Progenitor cell of endocrine pancreas (in vitro differentiated cells): Measurements from ENCODE around the gene CLEC19A. TPM values are rescaled to one million over a fixed set of nuclear protein-coding genes. Genes with fewer than 3 reads are reported as not detected.

ENCODE experiments used
- DNase-seq: peaks from one replicate; pipeline ENCODE4 v3.0.0; 2021; ENCODE audit warnings: low spot score; ENCODE audit not compliant: unreplicated experiment
- H3K27ac Mint-ChIP-seq: 2 replicates; pipeline ENCODE4 v1.8.0; 2021; ENCODE audit warnings: mild to moderate bottlenecking, moderate library complexity, mixed read lengths
- H3K27me3 Mint-ChIP-seq: 2 replicates; pipeline ENCODE4 v1.8.0; 2021; ENCODE audit warnings: mixed read lengths
- H3K36me3 Mint-ChIP-seq: 2 replicates; pipeline ENCODE4 v1.8.0; 2022; ENCODE audit warnings: mixed read lengths; ENCODE audit not compliant: insufficient read depth
- H3K4me1 Mint-ChIP-seq: 2 replicates; pipeline ENCODE4 v1.8.0; 2021; ENCODE audit warnings: low read depth, mixed read lengths
- H3K4me3 Mint-ChIP-seq: 2 replicates; pipeline ENCODE4 v1.8.0; 2021; ENCODE audit warnings: low read depth, mild to moderate bottlenecking, moderate library complexity, mixed read lengths
- H3K9me3 Mint-ChIP-seq: 2 replicates; pipeline ENCODE4 v1.8.0; 2021; ENCODE audit warnings: low read depth, mixed read lengths
- total RNA-seq: library from RNA; stranded (reverse); gene quantifications from 2 replicates; pipeline ENCODE4 v1.2.1, GENCODE V29; 2021
- TF ChIP-seq, protein P1 (sequence below): fragments of 200-600 bp; sonication (generic); IDR thresholded peaks from one replicate; pipeline ENCODE4 v1.5.0; 2021; ENCODE audit warnings: antibody characterized with exemption, mild to moderate bottlenecking; ENCODE audit not compliant: unreplicated experiment

Gene CLEC19A
- total RNA-seq, 1 donor from 2014 or later, result not detected

DNA sequence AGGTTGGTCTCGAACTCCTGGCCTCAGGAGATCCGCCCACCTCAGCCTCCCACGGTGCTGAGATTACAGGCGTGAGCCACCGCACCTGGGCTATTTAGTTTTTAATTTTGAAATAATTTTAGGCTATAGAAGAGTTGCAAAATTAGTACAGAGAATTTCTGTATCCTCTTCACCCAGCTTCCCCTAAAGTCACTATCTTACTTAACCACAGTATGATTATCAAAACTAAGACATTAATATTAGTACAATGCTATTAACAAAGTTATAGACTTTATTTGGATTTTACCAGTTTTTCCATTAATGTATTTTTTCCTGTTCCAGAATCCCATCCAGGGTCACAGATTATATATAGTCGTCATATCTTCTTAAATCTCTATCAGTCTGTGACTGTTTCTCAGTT lies 62.6 kb downstream of the CLEC19A start:
- Mint-ChIP-seq H3K9me3 (no peaks in the 10 kb centered on the region), H3K4me1 (peaks cover 9% of the 10 kb centered on the region)
- TF ChIP-seq, protein P1, sequence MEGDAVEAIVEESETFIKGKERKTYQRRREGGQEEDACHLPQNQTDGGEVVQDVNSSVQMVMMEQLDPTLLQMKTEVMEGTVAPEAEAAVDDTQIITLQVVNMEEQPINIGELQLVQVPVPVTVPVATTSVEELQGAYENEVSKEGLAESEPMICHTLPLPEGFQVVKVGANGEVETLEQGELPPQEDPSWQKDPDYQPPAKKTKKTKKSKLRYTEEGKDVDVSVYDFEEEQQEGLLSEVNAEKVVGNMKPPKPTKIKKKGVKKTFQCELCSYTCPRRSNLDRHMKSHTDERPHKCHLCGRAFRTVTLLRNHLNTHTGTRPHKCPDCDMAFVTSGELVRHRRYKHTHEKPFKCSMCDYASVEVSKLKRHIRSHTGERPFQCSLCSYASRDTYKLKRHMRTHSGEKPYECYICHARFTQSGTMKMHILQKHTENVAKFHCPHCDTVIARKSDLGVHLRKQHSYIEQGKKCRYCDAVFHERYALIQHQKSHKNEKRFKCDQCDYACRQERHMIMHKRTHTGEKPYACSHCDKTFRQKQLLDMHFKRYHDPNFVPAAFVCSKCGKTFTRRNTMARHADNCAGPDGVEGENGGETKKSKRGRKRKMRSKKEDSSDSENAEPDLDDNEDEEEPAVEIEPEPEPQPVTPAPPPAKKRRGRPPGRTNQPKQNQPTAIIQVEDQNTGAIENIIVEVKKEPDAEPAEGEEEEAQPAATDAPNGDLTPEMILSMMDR, result no peak

GRCh38 chr16:19348578-19349315 lies 63.2 kb downstream of the CLEC19A start:
- Mint-ChIP-seq H3K9me3 (no peaks in the 10 kb centered on the region), H3K27ac (peak overlapping the region; percentile 57), H3K27me3 (no peaks in the 10 kb centered on the region), H3K36me3 (no peaks in the 10 kb centered on the region), H3K4me3 (no peak overlapping the region), H3K4me1 (peaks cover 9% of the 10 kb centered on the region)
- TF ChIP-seq, protein P1, result no peak
- DNase-seq, result peak; percentile 24

More for the DNA sequence above, 62.6 kb downstream of the CLEC19A start:
- H3K27ac Mint-ChIP-seq, result no peak overlapping the region
- no peaks in the 10 kb centered on the region for H3K36me3 Mint-ChIP-seq
- H3K4me3 Mint-ChIP-seq, result no peak overlapping the region
- DNase-seq, result no peak
- no peaks in the 10 kb centered on the region for H3K27me3 Mint-ChIP-seq

DNA sequence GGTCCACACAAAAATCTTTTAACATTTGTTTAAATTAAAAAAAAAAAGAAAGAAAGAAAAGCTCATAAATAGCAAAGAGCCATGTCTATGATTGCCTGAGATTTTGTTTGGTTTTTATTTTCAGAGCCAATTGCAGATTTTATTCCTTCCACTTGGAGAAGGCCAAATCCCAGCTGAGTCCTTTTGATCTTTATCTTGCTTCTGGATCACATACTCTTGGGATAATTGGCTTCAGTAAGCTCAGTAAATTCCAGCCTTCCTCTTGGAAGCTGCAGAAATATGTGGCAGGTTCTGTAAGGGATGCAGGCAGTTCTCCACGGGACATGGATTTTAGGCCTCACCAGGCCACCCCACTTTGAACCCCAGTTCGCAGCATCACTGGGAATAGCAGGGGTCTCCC lies 68.8 kb downstream of the CLEC19A start:
- Mint-ChIP-seq H3K27ac (no peak overlapping the region), H3K4me1 (no peaks in the 10 kb centered on the region), H3K36me3 (no peaks in the 10 kb centered on the region), H3K9me3 (no peaks in the 10 kb centered on the region), H3K27me3 (no peaks in the 10 kb centered on the region), H3K4me3 (no peak overlapping the region)
- no peak for DNase-seq
- TF ChIP-seq, protein P1, result no peak

GRCh38 chr16:19356024-19356952 lies 70.8 kb downstream of the CLEC19A start:
- Mint-ChIP-seq H3K9me3 (no peaks in the 10 kb centered on the region), H3K27me3 (no peaks in the 10 kb centered on the region), H3K4me1 (no peaks in the 10 kb centered on the region), H3K36me3 (no peaks in the 10 kb centered on the region), H3K4me3 (no peak overlapping the region), H3K27ac (no peak overlapping the region)
- DNase-seq, result no peak
- TF ChIP-seq, protein P1, result no peak

DNA sequence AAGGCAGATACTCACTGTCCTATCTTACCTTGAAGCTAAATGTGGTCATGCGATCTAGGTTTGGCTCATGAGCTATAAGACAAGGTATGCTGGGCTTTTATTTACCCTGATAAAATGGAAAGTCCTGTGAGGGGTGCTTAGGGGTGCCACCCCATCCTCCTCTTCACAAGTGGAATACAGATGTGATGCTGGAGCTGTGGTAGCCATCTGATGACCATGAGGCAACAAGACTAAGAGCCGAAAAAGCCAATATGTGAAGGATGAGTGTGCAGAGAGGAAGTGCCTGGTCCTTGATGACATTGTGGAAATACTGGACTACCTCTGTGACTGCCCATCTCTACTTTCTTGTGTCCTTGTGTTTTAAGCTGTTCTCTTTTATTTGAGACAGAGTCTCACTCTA lies 74.0 kb downstream of the CLEC19A start:
- Mint-ChIP-seq H3K27ac (no peak overlapping the region), H3K27me3 (no peaks in the 10 kb centered on the region), H3K4me1 (no peaks in the 10 kb centered on the region), H3K36me3 (no peaks in the 10 kb centered on the region), H3K9me3 (no peaks in the 10 kb centered on the region), H3K4me3 (no peak overlapping the region)
- TF ChIP-seq, protein P1, result no peak
- no peak for DNase-seq
